MM.1S (cell line): ENCODE results near the gene KCNJ6.

Experiments
- CTCF ChIP-seq: fragments of 300-600 bp; sonication (generic); IDR thresholded peaks from 2 replicates; pipeline ENCODE4 v1.5.1; 2016; ENCODE audit warnings: antibody characterized with exemption, low read length, mixed read lengths
- EZH2 ChIP-seq: fragments of 300-600 bp; sonication (generic); optimal IDR thresholded peaks from 2 replicates; pipeline ENCODE3; 2017; ENCODE audit warnings: low read depth, mild to moderate bottlenecking, antibody characterized with exemption, low read length, mixed read lengths
- EZH2phosphoT487 ChIP-seq: fragments of 300-600 bp; sonication (generic); IDR thresholded peaks from 2 replicates; pipeline ENCODE4 v1.6.1; 2018; ENCODE audit warnings: antibody characterized with exemption, low read length

GRCh38 chr21:37565530-37566223, 350.6 kb downstream of the KCNJ6 start:
- TF ChIP-seq CTCF (no peak), EZH2 (no peak), EZH2phosphoT487 (no peak)
